Right lobe of liver (tissue), 6 donors: ENCODE data around the gene ZMYM1. TPM values are rescaled to one million over a fixed set of nuclear protein-coding genes. Genes with fewer than 3 reads are reported as not detected.

Source experiments
- ATAC-seq, 4 donors: fragments of 200-7000 bp; cut with Tn5 transposase; one replicate each; pipeline ENCODE4 v1.9.1; 2020; ENCODE audit warnings: mild to moderate bottlenecking in 4 of 4, moderate library complexity in 4 of 4
- DNase-seq, 3 donors: peaks; one replicate each; pipeline ENCODE4 v3.0.0-alpha.2; 2020
- H3K27ac ChIP-seq, 3 donors: fragments of 200-600 bp; one replicate each; pipeline ENCODE4 v1.8.0; 2022
- H3K27me3 ChIP-seq, 2 donors: fragments of 200-600 bp; one replicate each; pipeline ENCODE4 v1.8.0; 2022
- H3K36me3 ChIP-seq, 4 donors: fragments of 200-600 bp; sonication (generic) in 1 of 4; one replicate each; pipeline versions ENCODE4 v1.5.1 to v1.8.0; 2017 to 2022; ENCODE audit warnings: control low read depth in 1 of 4
- H3K4me1 ChIP-seq, 4 donors: fragments of 200-600 bp; sonication (generic) in 1 of 4; one replicate each; pipeline versions ENCODE4 v1.5.1 to v1.8.0; 2017 to 2022; ENCODE audit warnings: control low read depth in 1 of 4
- H3K4me3 ChIP-seq, 3 donors: fragments of 200-600 bp; one replicate each; pipeline ENCODE4 v1.8.0; 2022
- H3K9me3 ChIP-seq, 4 donors: fragments of 200-600 bp; sonication (generic) in 1 of 4; one replicate each; pipeline versions ENCODE4 v1.5.1 to v1.8.0; 2017 to 2022; ENCODE audit warnings: control low read depth in 1 of 4
- POLR2A ChIP-seq: fragments of 450-650 bp; IDR thresholded peaks from one replicate; pipeline ENCODE4 v1.6.1; 2017; ENCODE audit warnings: antibody characterized with exemption, mild to moderate bottlenecking
- WGBS: methylation state at CpG from one replicate; pipeline ENCODE4 v1.1.6; 2018; ENCODE audit warnings: low coverage, low lambda C conversion rate; ENCODE audit not compliant: insufficient coverage; ENCODE audit errors: missing lambda C conversion rate; 5-methylcytosine and 5-hydroxymethylcytosine counted together
- intact Hi-C, 2 donors: fragments of 100-400 bp; cut with DNase I; formaldehyde crosslinking; loops; one replicate each; pipeline versions ENCODE4 v1.11.2 to v1.14.1; 2022
- total RNA-seq, 6 experiments: library from RNA; depleted of rRNA in 2 of 6; stranded (reverse); fragments of >200 nt in 2 of 6; fragmentation: NEBNext Ultra II Directional in 3 of 6; extraction: Animal tissue kit (Norgen Biotek cat#: 25700) in 3 of 6; gene quantifications; one replicate each; pipeline versions ENCODE4 v1.1.0 to v1.2.4, GENCODE V29; 2016 to 2023
- TF ChIP-seq, protein P1 (sequence below), 4 donors: fragments of 200-600 bp in 3 of 4; fragments of 450-650 bp in 1 of 4; IDR thresholded peaks; one replicate each; pipeline versions ENCODE4 v1.5.1 to v1.8.0; 2016 to 2022; ENCODE audit warnings: antibody characterized with exemption in 4 of 4, mild to moderate bottlenecking in 2 of 4
- donor health status: DM: no; HTN: yes; CAD: no.
- donor health status: DM: no; HTN: no; CAD: no.
- donor health status: DM: no; HTN: no; CAD: no.
- donor health status: DM: no; HTN: yes; CAD: no.
- donor health status: DM: no; HTN: yes; CAD: no.

ZMYM1 gene
- total RNA-seq, 6 experiments from 2014 or later: 6.7 to 10.4 (median 7.6) TPM

DNA sequence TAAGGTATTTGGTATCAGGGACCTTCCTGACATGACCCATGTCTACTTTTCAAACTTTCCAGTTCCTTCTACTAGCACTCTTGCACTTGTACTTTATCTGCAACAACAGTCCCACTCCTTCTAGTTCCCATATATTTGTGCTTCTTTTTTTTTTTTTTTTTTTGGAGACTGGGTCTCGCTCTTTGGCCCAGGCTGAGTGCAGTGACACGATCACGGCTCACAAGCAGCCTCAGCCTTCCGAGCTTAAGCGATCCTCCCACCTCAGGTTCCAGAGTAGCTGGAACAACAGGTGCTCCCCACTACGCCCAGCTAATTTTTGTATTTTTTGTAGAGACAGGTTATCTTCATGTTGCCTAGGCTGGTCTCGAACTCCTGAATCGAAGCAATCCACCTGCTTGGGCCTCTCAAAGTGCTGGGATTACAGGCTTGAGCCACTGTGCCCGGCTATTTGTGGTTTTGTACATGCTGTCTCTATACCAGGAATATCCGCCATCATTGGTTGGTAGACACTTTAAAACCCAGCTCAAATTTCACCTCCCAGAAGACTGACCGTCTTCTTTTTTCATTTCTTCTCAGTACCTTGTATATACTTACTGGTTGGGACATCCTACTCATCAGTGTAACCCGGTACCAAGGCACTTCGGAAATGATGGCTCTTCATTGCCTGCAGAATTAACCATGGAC is 1.1 kb downstream of the ZMYM1 start:
- H3K36me3 ChIP-seq: no peaks in the 10 kb centered on the region
- WGBS: 89% methylated on average over 11 of the region's 13 CpGs
- H3K27ac ChIP-seq: peak overlapping the region in 2 of 3 donors; percentile 74 to 82
- TF ChIP-seq, protein P1, sequence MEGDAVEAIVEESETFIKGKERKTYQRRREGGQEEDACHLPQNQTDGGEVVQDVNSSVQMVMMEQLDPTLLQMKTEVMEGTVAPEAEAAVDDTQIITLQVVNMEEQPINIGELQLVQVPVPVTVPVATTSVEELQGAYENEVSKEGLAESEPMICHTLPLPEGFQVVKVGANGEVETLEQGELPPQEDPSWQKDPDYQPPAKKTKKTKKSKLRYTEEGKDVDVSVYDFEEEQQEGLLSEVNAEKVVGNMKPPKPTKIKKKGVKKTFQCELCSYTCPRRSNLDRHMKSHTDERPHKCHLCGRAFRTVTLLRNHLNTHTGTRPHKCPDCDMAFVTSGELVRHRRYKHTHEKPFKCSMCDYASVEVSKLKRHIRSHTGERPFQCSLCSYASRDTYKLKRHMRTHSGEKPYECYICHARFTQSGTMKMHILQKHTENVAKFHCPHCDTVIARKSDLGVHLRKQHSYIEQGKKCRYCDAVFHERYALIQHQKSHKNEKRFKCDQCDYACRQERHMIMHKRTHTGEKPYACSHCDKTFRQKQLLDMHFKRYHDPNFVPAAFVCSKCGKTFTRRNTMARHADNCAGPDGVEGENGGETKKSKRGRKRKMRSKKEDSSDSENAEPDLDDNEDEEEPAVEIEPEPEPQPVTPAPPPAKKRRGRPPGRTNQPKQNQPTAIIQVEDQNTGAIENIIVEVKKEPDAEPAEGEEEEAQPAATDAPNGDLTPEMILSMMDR (IDR thresholded peaks at IDR 0.05): no peak
- TF ChIP-seq POLR2A: no peak
- H3K4me1 ChIP-seq: peaks cover 0 to 11% (median 4%) of the 10 kb centered on the region in 4 donors
- intact Hi-C loops: no loop called here
- no peaks in the 10 kb centered on the region for H3K27me3 ChIP-seq
- ATAC-seq (no peak), DNase-seq (no peak)
- no peaks in the 10 kb centered on the region for H3K9me3 ChIP-seq
- peak overlapping the region; percentile 82 to 92 (median 82) for H3K4me3 ChIP-seq

DNA sequence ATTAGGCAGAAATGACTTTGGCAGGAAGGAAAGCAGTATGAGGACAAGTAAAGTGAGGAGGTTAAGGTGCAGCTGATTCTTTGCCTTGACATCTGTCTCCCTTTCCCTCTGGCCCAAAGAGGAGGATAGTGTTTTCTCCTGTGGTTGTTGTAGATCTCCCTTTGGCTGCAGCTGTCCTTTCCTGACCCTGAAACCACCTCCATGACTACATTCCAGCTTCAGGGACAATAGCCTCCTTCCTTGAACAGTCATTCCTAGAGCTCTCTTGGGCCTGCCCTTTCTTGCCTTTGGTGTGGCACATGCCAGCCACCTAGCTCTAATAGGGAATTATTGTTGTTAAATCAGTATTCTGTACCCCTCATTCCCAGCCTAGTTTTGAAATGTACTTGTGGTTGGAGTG is 6.2 kb downstream of the ZMYM1 start:
- ATAC-seq: no peak
- no peaks in the 10 kb centered on the region for H3K27me3 ChIP-seq
- no peaks in the 10 kb centered on the region for H3K9me3 ChIP-seq
- no peak overlapping the region for H3K27ac ChIP-seq
- H3K36me3 ChIP-seq: no peaks in the 10 kb centered on the region
- DNase-seq: no peak
- TF ChIP-seq, protein P1 (IDR thresholded peaks at IDR 0.05): no peak
- TF ChIP-seq POLR2A: no peak
- no peak overlapping the region for H3K4me3 ChIP-seq
- H3K4me1 ChIP-seq: peaks cover 0 to under 1% (median under 1%) of the 10 kb centered on the region in 4 donors
- intact Hi-C loops: no loop called here

DNA sequence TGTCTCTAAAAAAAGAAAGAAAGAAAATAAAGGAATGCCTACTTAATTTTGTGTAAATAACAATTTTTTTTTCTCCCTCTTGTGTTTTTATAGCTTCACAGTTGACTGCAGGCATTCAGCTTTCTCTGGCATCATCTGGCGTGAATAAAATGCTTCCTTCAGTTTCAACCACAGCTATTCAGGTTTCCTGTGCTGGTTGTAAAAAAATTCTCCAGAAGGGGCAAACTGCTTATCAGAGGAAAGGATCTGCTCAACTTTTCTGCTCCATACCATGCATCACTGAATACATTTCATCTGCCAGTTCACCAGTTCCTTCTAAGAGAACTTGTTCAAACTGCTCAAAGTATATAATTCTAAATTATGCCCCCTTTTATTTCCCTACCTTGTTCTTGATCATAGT is 18.0 kb downstream of the ZMYM1 start:
- intact Hi-C loops: no loop called here
- Histone ChIP-seq H3K9me3 (no peaks in the 10 kb centered on the region), H3K4me3 (no peak overlapping the region), H3K36me3 (peaks cover 4 to 63% (median 17%) of the 10 kb centered on the region in 4 donors), H3K4me1 (no peaks in the 10 kb centered on the region), H3K27me3 (no peaks in the 10 kb centered on the region), H3K27ac (no peak overlapping the region)
- 0% methylated on average over 1 of the region's 1 CpG for WGBS
- DNase-seq (no peak), ATAC-seq (no peak)
- TF ChIP-seq, protein P1 (IDR thresholded peaks at IDR 0.05): no peak
- TF ChIP-seq POLR2A: no peak

DNA sequence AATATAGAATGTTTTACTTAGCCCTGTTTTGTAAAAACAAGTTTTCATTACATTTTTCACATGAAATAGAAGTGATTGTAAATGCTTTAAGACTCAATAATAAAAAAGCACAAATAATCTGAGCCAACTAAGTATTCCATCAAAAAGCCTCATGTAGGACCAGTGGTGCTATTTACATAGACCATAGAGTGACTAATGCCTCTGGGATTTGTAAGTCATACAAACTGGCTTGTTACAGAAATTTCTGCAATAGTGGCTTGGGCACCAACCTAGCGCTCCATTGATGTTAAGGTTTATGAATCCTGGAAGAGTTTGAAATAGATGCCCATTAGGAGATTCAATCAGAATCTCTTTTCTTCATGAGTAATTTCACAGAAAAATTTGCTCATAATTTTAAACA is 31.9 kb downstream of the ZMYM1 start:
- Histone ChIP-seq H3K4me1 (no peaks in the 10 kb centered on the region), H3K9me3 (no peaks in the 10 kb centered on the region), H3K36me3 (peaks cover 0 to 18% (median 0%) of the 10 kb centered on the region in 4 donors), H3K27ac (no peak overlapping the region), H3K4me3 (no peak overlapping the region), H3K27me3 (no peaks in the 10 kb centered on the region)
- DNase-seq (no peak), ATAC-seq (peak in 1 of 4 donors; percentile 26)
- 100% methylated on average over 1 of the region's 1 CpG for WGBS
- intact Hi-C loops: no loop called here
- no peak for TF ChIP-seq POLR2A
- TF ChIP-seq, protein P1 (IDR thresholded peaks at IDR 0.05): no peak
